ENCODE measurements around the gene KDM4C.

- TF ChIP-seq POLR2AphosphoS5 (IDR thresholded peaks at IDR 0.05; ENCODE audit: borderline replicate concordance, low read depth, low read length) = no peak
- TF ChIP-seq EZH2 (IDR thresholded peaks at IDR 0.05) = no peak
These were observed 148.1 kb downstream of the KDM4C start for GRCh38 chr9:6905850-6906375.

Measured in SK-N-MC (cell line).